Measurements from ENCODE around the gene ESRRA. TPM values are rescaled to one million over a fixed set of nuclear protein-coding genes. Genes with fewer than 3 reads are reported as not detected.

The ESRRA gene
- total RNA-seq, 4 donors from 2014 or later: 151 to 460 (median 341) TPM

GRCh38 chr11:64331569-64332371 lies 26.4 kb downstream of the ESRRA start:
- Histone ChIP-seq H3K27me3 (no peaks in the 10 kb centered on the region), H3K36me3 (no peaks in the 10 kb centered on the region), H3K27ac (peak overlapping the region in 3 of 4 donors; percentile 13 to 63 (median 56)), H3K4me1 (peaks cover 8 to 49% (median 21%) of the 10 kb centered on the region in 4 donors), H3K9me3 (no peaks in the 10 kb centered on the region), H3K4me3 (peak overlapping the region in 1 of 4 donors; percentile 17)
- TF ChIP-seq CTCF (IDR thresholded peaks at IDR 0.05) (peak; percentile 20 to 74 (median 60)), POLR2A (IDR thresholded peaks at IDR 0.05) (no peak)
- DNase-seq: peak; percentile 73 to 94 (median 93)

- Histone ChIP-seq H3K27me3 (no peaks in the 10 kb centered on the region), H3K27ac (no peak overlapping the region), H3K4me1 (peaks cover 8 to 49% (median 21%) of the 10 kb centered on the region in 4 donors), H3K4me3 (no peak overlapping the region), H3K36me3 (no peaks in the 10 kb centered on the region), H3K9me3 (no peaks in the 10 kb centered on the region)
- TF ChIP-seq CTCF (IDR thresholded peaks at IDR 0.05): no peak
- TF ChIP-seq POLR2A (IDR thresholded peaks at IDR 0.05): no peak
- DNase-seq: no peak
Observed at GRCh38 chr11:64333556-64333955, 28.2 kb downstream of the ESRRA start.

- no peaks in the 10 kb centered on the region for H3K36me3 ChIP-seq
- no peaks in the 10 kb centered on the region for H3K9me3 ChIP-seq
- peak overlapping the region; percentile 52 to 71 (median 56) for H3K27ac ChIP-seq
- no peaks in the 10 kb centered on the region for H3K27me3 ChIP-seq
- TF ChIP-seq CTCF (IDR thresholded peaks at IDR 0.05) (peak in 2 of 6 experiments; percentile 26 to 28), POLR2A (IDR thresholded peaks at IDR 0.05) (peak in 1 of 2 donors; percentile 35)
- H3K4me3 ChIP-seq: no peak overlapping the region
- peaks cover 8 to 38% (median 22%) of the 10 kb centered on the region in 4 donors for H3K4me1 ChIP-seq
- DNase-seq: peak; percentile 70 to 91 (median 70)
Observed at GRCh38 chr11:64334764-64335735, 29.7 kb downstream of the ESRRA start.

- TF ChIP-seq CTCF (IDR thresholded peaks at IDR 0.05): no peak
- H3K4me1 ChIP-seq: peaks cover 3 to 28% (median 19%) of the 10 kb centered on the region in 4 donors
Observed at GRCh38 chr11:64337538-64338249, 32.4 kb downstream of the ESRRA start.

GRCh38 chr11:64338716-64339115 lies 33.4 kb downstream of the ESRRA start:
- no peaks in the 10 kb centered on the region for H3K27me3 ChIP-seq
- TF ChIP-seq CTCF (IDR thresholded peaks at IDR 0.05): no peak
- no peak for TF ChIP-seq POLR2A (IDR thresholded peaks at IDR 0.05)
- no peak for DNase-seq
- peaks cover 3 to 28% (median 21%) of the 10 kb centered on the region in 4 donors for H3K4me1 ChIP-seq
- no peaks in the 10 kb centered on the region for H3K9me3 ChIP-seq
- peak overlapping the region in 1 of 4 donors; percentile 86 for H3K27ac ChIP-seq
- no peak overlapping the region for H3K4me3 ChIP-seq
- H3K36me3 ChIP-seq: no peaks in the 10 kb centered on the region

More at GRCh38 chr11:64337538-64338249, 32.4 kb downstream of the ESRRA start:
- H3K27ac ChIP-seq: no peak overlapping the region
- H3K27me3 ChIP-seq: no peaks in the 10 kb centered on the region
- no peaks in the 10 kb centered on the region for H3K9me3 ChIP-seq
- no peak overlapping the region for H3K4me3 ChIP-seq
- no peak for DNase-seq
- H3K36me3 ChIP-seq: no peaks in the 10 kb centered on the region

Measured in Peyer's patch (tissue), 4 donors.